CD4-positive, alpha-beta T cell treated with Interleukin-17A for 4 hours (primary cell): ENCODE data around the gene CDK5.
A peak's percentile ranks its signal among the peaks of the same experiment; 100 is the strongest.
"Not testable (repeated sequence)": the region's sequence is repeated elsewhere in the genome, so short reads cannot be mapped to it uniquely, and the experiment has no call there.

Experiments used
- DNase-seq: peaks from one replicate; pipeline ENCODE4 v3.0.0-alpha.2; 2020; ENCODE audit warnings: mixed read lengths

CDK5 gene

GRCh38 chr7:151032936-151033863 is 24.5 kb downstream of the CDK5 start:
- DNase-seq, result no peak

GRCh38 chr7:151031011-151031410 is 26.7 kb downstream of the CDK5 start:
- DNase-seq, result no peak

GRCh38 chr7:151028948-151029501 is 28.7 kb downstream of the CDK5 start:
- no peak for DNase-seq

- peak; percentile 97 for DNase-seq
Measured at GRCh38 chr7:151028131-151028947, 29.4 kb downstream of the CDK5 start, which contains the start of gene ABCB8. TSS of gene ABCB8 (plus strand) at chr7:151028450. CDS start at chr7:151028516, 66 bp downstream.

- DNase-seq, result not testable (repeated sequence)
Measured at GRCh38 chr7:151027728-151028130, 30.0 kb downstream of the CDK5 start.

- not testable (repeated sequence) for DNase-seq
Measured at GRCh38 chr7:151026771-151027727, 30.6 kb downstream of the CDK5 start.

- DNase-seq, result no peak
Measured at GRCh38 chr7:151025924-151026671, 31.6 kb downstream of the CDK5 start.

GRCh38 chr7:151024435-151025056 is 33.2 kb downstream of the CDK5 start, which contains the start of gene ATG9B:
TSS of gene ATG9B (minus strand) at chr7:151024494. CDS start at chr7:151024423, 71 bp downstream.
- no peak for DNase-seq

GRCh38 chr7:151023232-151023631 is 34.5 kb downstream of the CDK5 start:
- DNase-seq, result no peak

GRCh38 chr7:151020231-151020630 is 37.5 kb downstream of the CDK5 start:
- no peak for DNase-seq

GRCh38 chr7:151019130-151019447 is 38.6 kb downstream of the CDK5 start:
- no peak for DNase-seq

- DNase-seq, result peak; percentile 54
Measured at GRCh38 chr7:151018421-151019129, 39.1 kb downstream of the CDK5 start.

GRCh38 chr7:151017953-151018420 is 39.7 kb downstream of the CDK5 start:
- DNase-seq, result peak; percentile 89

GRCh38 chr7:151017370-151017952 is 40.2 kb downstream of the CDK5 start:
- DNase-seq, result peak; percentile 41

- DNase-seq, result no peak
Measured at GRCh38 chr7:151016942-151017341, 40.8 kb downstream of the CDK5 start.

- no peak for DNase-seq
Measured at GRCh38 chr7:151016505-151016904, 41.2 kb downstream of the CDK5 start.

GRCh38 chr7:151015967-151016366 is 41.7 kb downstream of the CDK5 start:
- DNase-seq, result no peak

GRCh38 chr7:151014950-151015349 is 42.7 kb downstream of the CDK5 start:
- peak; percentile 74 for DNase-seq

- DNase-seq, result peak; percentile 94
Measured at GRCh38 chr7:151013733-151014497, 43.8 kb downstream of the CDK5 start.
